Fibroblast of lung (primary cell): ENCODE data around the gene PRDX1. TPM values are rescaled to one million over a fixed set of nuclear protein-coding genes. Genes with fewer than 3 reads are reported as not detected.

Experiments used
- DNase-seq, 2 donors: peaks; one replicate each; pipeline versions ENCODE4 v3.0.0 to v3.0.0-alpha.2; 2010; ENCODE audit warnings: low read depth in 2 of 2
- H2AFZ ChIP-seq: 2 replicates; pipeline ENCODE4 v1.5.1; 2012; ENCODE audit warnings: low read length, control low read depth, inconsistent platforms
- H3K27ac ChIP-seq: 2 replicates; pipeline ENCODE4 v1.5.1; 2011; ENCODE audit warnings: low read length, control low read depth; ENCODE audit not compliant: insufficient read depth
- H3K27me3 ChIP-seq: 2 replicates; pipeline ENCODE4 v1.5.1; 2011; ENCODE audit warnings: mild to moderate bottlenecking, low read length; ENCODE audit not compliant: control insufficient read depth, insufficient read depth
- H3K36me3 ChIP-seq: 2 replicates; pipeline ENCODE4 v1.5.1; 2011; ENCODE audit warnings: low read length; ENCODE audit not compliant: control insufficient read depth, insufficient read depth
- H3K4me1 ChIP-seq: 2 replicates; pipeline ENCODE4 v1.5.1; 2011; ENCODE audit warnings: low read length; ENCODE audit not compliant: control insufficient read depth, insufficient read depth; ENCODE audit errors: extremely low read depth
- H3K4me2 ChIP-seq: 2 replicates; pipeline ENCODE4 v1.5.1; 2011; ENCODE audit warnings: low read length, control low read depth; ENCODE audit not compliant: insufficient read depth; ENCODE audit errors: extremely low read depth
- H3K4me3 ChIP-seq, 4 experiments: fragments of 200-600 bp in 1 of 4; sonication (generic) in 1 of 4; replicated peaks in 1 of 4; 2 replicates each; pipeline ENCODE4 v1.5.1; 2011 to 2016; ENCODE audit warnings: low read length in 4 of 4, low read depth in 3 of 4, mild to moderate bottlenecking in 3 of 4, control low read depth in 2 of 4, inconsistent platforms in 1 of 4, mixed read lengths in 1 of 4; ENCODE audit not compliant: insufficient read depth in 1 of 4; ENCODE audit errors: control extremely low read depth in 1 of 4
- H3K79me2 ChIP-seq: 2 replicates; pipeline ENCODE4 v1.5.1; 2012; ENCODE audit warnings: mild to moderate bottlenecking, low read length, inconsistent platforms; ENCODE audit not compliant: control insufficient read depth, insufficient read depth
- H3K9ac ChIP-seq: 2 replicates; pipeline ENCODE4 v1.5.1; 2011; ENCODE audit warnings: mild to moderate bottlenecking, low read length, control low read depth; ENCODE audit not compliant: insufficient read depth
- H3K9me3 ChIP-seq: 2 replicates; pipeline ENCODE4 v1.5.1; 2012; ENCODE audit warnings: low read depth, low read length; ENCODE audit not compliant: control insufficient read depth, insufficient read depth
- H4K20me1 ChIP-seq: 2 replicates; pipeline ENCODE4 v1.5.1; 2011; ENCODE audit warnings: low read length; ENCODE audit not compliant: control insufficient read depth, insufficient read depth; ENCODE audit errors: extremely low read depth
- CTCF ChIP-seq, 2 donors: IDR thresholded peaks in 1 of 2; conservative IDR thresholded peaks in 1 of 2; 1 replicate in 1 of 2; 2 replicates in 1 of 2; pipeline ENCODE4 v1.5.1; 2011 to 2012; ENCODE audit warnings: low read length in 2 of 2, control low read depth in 1 of 2, inconsistent platforms in 1 of 2, low read depth in 1 of 2, mild to moderate bottlenecking in 1 of 2
- EZH2 ChIP-seq: IDR thresholded peaks from 2 replicates; pipeline ENCODE4 v1.5.1; 2012; ENCODE audit warnings: low read length, control low read depth, mild to moderate bottlenecking; ENCODE audit errors: missing control alignments
- polyA plus RNA-seq, 2 donors: library from polyadenylated mRNA; depleted of rRNA in 1 of 2; stranded (reverse) in 1 of 2; unstranded in 1 of 2; fragments of >200 nt; gene quantifications; 2 replicates each; pipeline ENCODE4 v1.2.1, GENCODE V29; 2011 to 2012; ENCODE audit warnings: missing spikeins in 1 of 2
- total RNA-seq: library from RNA; depleted of rRNA; stranded (reverse); fragments of >200 nt; gene quantifications from 2 replicates; pipeline ENCODE4 v1.2.1, GENCODE V29; 2014

Gene PRDX1
- total and polyA plus RNA-seq, 2 donors (not counting 1 experiment from before 2014, with no cell fraction given): 420 to 789 TPM

DNA sequence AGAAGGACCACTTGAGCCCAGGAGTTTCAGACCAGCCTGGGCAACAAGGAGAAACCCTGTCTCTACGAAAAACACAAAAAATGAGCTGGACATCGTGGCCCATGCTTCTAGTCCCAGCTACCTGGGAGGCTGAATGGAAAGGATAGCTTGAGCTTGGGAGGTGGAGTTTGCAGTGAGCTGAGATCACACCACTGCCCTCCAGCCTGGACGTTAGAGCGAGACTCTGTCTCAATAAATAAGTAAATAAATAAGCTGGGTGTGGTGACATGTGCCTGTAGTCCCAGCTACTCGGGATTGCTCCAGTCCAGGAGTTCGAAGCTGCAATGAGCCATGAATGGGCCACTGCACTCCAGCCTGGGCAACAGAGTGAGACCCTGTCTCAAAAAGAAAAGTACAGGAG lies 32.5 kb upstream of the PRDX1 start:
- H3K27me3 ChIP-seq: no peaks in the 10 kb centered on the region

GRCh38 chr1:45552331-45552730 lies 30.6 kb upstream of the PRDX1 start:
- peak overlapping the region in 2 of 4 experiments; percentile 90 to 96 for H3K4me3 ChIP-seq
- H3K9ac ChIP-seq: no peak overlapping the region

More for the DNA sequence above, 32.5 kb upstream of the PRDX1 start:
- no peak overlapping the region for H3K9ac ChIP-seq
- H3K4me1 ChIP-seq: peaks cover 3% of the 10 kb centered on the region
- TF ChIP-seq EZH2 (no peak), CTCF (conservative IDR thresholded peaks at IDR 0.05 in 1 of 2, IDR thresholded peaks at IDR 0.05 in 1 of 2; ENCODE audit: low read depth in 1 of 2, low read length in 2 of 2) (no peak)
- no peaks in the 10 kb centered on the region for H3K36me3 ChIP-seq
- H2AFZ ChIP-seq: no peak overlapping the region
- no peak overlapping the region for H3K27ac ChIP-seq
- peaks cover 14% of the 10 kb centered on the region for H3K79me2 ChIP-seq
- DNase-seq: no peak
- no peak overlapping the region for H3K4me2 ChIP-seq
- no peaks in the 10 kb centered on the region for H4K20me1 ChIP-seq
- no peaks in the 10 kb centered on the region for H3K9me3 ChIP-seq
- H3K4me3 ChIP-seq: no peak overlapping the region

DNA sequence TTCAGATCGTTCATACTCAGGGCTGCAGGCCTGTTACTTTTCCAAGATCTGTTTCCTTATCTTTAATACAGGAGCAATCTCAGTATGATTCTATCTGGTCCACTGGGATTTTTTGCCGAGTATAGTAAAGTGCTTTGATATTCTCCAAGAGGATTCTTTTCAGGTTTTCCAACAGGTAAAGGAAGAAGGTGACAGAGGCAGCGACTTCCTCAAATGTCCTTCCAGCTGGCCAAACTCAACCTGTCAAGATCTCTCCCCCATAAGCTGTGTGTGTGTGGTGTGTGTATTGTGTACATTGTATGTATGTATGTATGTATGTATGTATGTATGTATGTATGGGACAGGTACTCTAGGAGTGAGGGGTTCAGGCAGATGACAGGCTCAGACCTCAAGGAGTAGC lies 30.0 kb upstream of the PRDX1 start:
- peak overlapping the region; percentile 79 to 96 (median 85) for H3K4me3 ChIP-seq
- no peaks in the 10 kb centered on the region for H4K20me1 ChIP-seq
- H3K9me3 ChIP-seq: no peaks in the 10 kb centered on the region
- H3K4me1 ChIP-seq: peaks cover 3% of the 10 kb centered on the region
- H2AFZ ChIP-seq: no peak overlapping the region
- no peak overlapping the region for H3K27ac ChIP-seq
- H3K9ac ChIP-seq: no peak overlapping the region
- H3K36me3 ChIP-seq: no peaks in the 10 kb centered on the region
- DNase-seq: no peak
- H3K27me3 ChIP-seq: no peaks in the 10 kb centered on the region
- peaks cover 14% of the 10 kb centered on the region for H3K79me2 ChIP-seq
- no peak for TF ChIP-seq EZH2
- TF ChIP-seq CTCF (conservative IDR thresholded peaks at IDR 0.05 in 1 of 2, IDR thresholded peaks at IDR 0.05 in 1 of 2; ENCODE audit: low read depth in 1 of 2, low read length in 2 of 2): no peak
- H3K4me2 ChIP-seq: peak overlapping the region; percentile 91

More at GRCh38 chr1:45552331-45552730, 30.6 kb upstream of the PRDX1 start:
- H3K36me3 ChIP-seq: no peaks in the 10 kb centered on the region
- peak in 1 of 2 donors; percentile 16 for DNase-seq
- H2AFZ ChIP-seq: no peak overlapping the region
- H3K4me2 ChIP-seq: peak overlapping the region; percentile 25
- H3K27me3 ChIP-seq: no peaks in the 10 kb centered on the region
- no peaks in the 10 kb centered on the region for H4K20me1 ChIP-seq
- H3K9me3 ChIP-seq: no peaks in the 10 kb centered on the region
- peaks cover 3% of the 10 kb centered on the region for H3K4me1 ChIP-seq
- H3K27ac ChIP-seq: no peak overlapping the region
- TF ChIP-seq CTCF (conservative IDR thresholded peaks at IDR 0.05 in 1 of 2, IDR thresholded peaks at IDR 0.05 in 1 of 2; ENCODE audit: low read depth in 1 of 2, low read length in 2 of 2) (no peak), EZH2 (no peak)
- H3K79me2 ChIP-seq: peaks cover 14% of the 10 kb centered on the region
